HL-60 (cell line): Measurements from ENCODE around the gene MPP3.

Experiments used
- POLR2AphosphoS5 ChIP-seq: IDR thresholded peaks from 2 replicates; pipeline ENCODE4 v1.6.1; 2012; ENCODE audit warnings: low read depth
- TF ChIP-seq, protein P1 (sequence below): IDR thresholded peaks from one replicate; pipeline ENCODE4 v1.5.1; 2011; ENCODE audit warnings: low read length, control low read depth, inconsistent platforms; ENCODE audit not compliant: insufficient read depth

- TF ChIP-seq, protein P1, sequence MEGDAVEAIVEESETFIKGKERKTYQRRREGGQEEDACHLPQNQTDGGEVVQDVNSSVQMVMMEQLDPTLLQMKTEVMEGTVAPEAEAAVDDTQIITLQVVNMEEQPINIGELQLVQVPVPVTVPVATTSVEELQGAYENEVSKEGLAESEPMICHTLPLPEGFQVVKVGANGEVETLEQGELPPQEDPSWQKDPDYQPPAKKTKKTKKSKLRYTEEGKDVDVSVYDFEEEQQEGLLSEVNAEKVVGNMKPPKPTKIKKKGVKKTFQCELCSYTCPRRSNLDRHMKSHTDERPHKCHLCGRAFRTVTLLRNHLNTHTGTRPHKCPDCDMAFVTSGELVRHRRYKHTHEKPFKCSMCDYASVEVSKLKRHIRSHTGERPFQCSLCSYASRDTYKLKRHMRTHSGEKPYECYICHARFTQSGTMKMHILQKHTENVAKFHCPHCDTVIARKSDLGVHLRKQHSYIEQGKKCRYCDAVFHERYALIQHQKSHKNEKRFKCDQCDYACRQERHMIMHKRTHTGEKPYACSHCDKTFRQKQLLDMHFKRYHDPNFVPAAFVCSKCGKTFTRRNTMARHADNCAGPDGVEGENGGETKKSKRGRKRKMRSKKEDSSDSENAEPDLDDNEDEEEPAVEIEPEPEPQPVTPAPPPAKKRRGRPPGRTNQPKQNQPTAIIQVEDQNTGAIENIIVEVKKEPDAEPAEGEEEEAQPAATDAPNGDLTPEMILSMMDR: no peak
- TF ChIP-seq POLR2AphosphoS5: no peak
Measured at GRCh38 chr17:43784628-43785101, 48.3 kb downstream of the MPP3 start.
